ENCODE results near the gene TBRG4.

DNA sequence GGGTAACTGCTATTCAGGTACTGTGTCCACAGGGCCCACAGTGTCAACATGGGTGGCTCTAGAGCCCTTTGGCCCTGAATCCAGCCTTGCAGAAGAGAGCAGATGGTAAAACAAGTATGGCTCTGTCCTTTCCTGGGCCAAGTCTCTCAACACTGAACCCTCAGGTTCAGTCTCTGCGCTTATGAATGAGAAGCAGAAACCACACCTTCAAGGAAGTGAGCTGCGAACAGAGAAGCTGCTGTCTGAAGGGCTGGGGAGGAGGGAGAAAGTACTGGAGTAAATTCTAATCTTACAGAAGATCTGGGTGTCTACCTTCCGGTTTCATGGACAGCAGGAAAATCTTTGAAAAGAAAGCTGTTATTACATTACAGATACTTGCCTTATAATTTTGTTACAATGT, 4.1 kb downstream of the TBRG4 start:
- TF ChIP-seq REST (IDR thresholded peaks at IDR 0.05; ENCODE audit: low read depth) (no peak), YY1 (IDR thresholded peaks at IDR 0.05; ENCODE audit: low read depth) (no peak), TAF1 (IDR thresholded peaks at IDR 0.05; ENCODE audit: low read depth) (no peak), RAD21 (IDR thresholded peaks at IDR 0.05; ENCODE audit: low read depth) (no peak), NFIC (IDR thresholded peaks at IDR 0.05) (no peak), EP300 (IDR thresholded peaks at IDR 0.05; ENCODE audit: borderline replicate concordance) (no peak), USF1 (IDR thresholded peaks at IDR 0.05) (no peak), ZBTB7A (IDR thresholded peaks at IDR 0.05; ENCODE audit: low read depth) (no peak), CEBPB (IDR thresholded peaks at IDR 0.05) (no peak), EGR1 (IDR thresholded peaks at IDR 0.05) (no peak), TCF12 (IDR thresholded peaks at IDR 0.05; ENCODE audit: low read depth) (no peak), TEAD4 (IDR thresholded peaks at IDR 0.05) (no peak), CREB1 (IDR thresholded peaks at IDR 0.05; ENCODE audit: low read depth) (no peak)
- TF ChIP-seq, protein P1, sequence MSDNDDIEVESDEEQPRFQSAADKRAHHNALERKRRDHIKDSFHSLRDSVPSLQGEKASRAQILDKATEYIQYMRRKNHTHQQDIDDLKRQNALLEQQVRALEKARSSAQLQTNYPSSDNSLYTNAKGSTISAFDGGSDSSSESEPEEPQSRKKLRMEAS (IDR thresholded peaks at IDR 0.05), result no peak
